ENCODE measurements around the gene SYNGR3. TPM values are rescaled to one million over a fixed set of nuclear protein-coding genes. Genes with fewer than 3 reads are reported as not detected.

SYNGR3 gene
- total RNA-seq, result 2.0 TPM
- polyA plus RNA-seq, result 1.8 TPM

- H3K4me1 ChIP-seq (ENCODE audit: insufficient read depth), result no peaks in the 10 kb centered on the region
- H3K36me3 ChIP-seq (ENCODE audit: insufficient read depth), result peaks cover 5% of the 10 kb centered on the region
- no peak within 1 kb of the TSS for H3K27ac ChIP-seq (ENCODE audit: low read depth)
- peak within 1 kb of the TSS; percentile 20 for H3K4me3 ChIP-seq (ENCODE audit: low read depth, low read length)
- 5% methylated on average over 65 of the region's 67 CpGs for WGBS
- no peak for DNase-seq (ENCODE audit: extremely low spot score)
Measured at GRCh38 chr16:1989209-1990100, at the start of gene SYNGR3. Gene SYNGR3, plus strand, starts transcription at chr16:1989970. Its CDS starts 133 bp downstream, at chr16:1990103.

- WGBS, result 93% methylated on average over 23 of the region's 23 CpGs
- peaks cover 5% of the 10 kb centered on the region for H3K36me3 ChIP-seq (ENCODE audit: insufficient read depth)
- DNase-seq (ENCODE audit: extremely low spot score), result no peak
- no peak overlapping the region for H3K27ac ChIP-seq (ENCODE audit: low read depth)
- H3K4me1 ChIP-seq (ENCODE audit: insufficient read depth), result no peaks in the 10 kb centered on the region
- H3K4me3 ChIP-seq (ENCODE audit: low read depth, low read length), result no peak overlapping the region
Measured at GRCh38 chr16:1940273-1941161, 49.3 kb upstream of the SYNGR3 start.

- 84% methylated on average over 30 of the region's 30 CpGs for WGBS
- H3K27ac ChIP-seq (ENCODE audit: low read depth), result no peak overlapping the region
- no peaks in the 10 kb centered on the region for H3K4me1 ChIP-seq (ENCODE audit: insufficient read depth)
- no peak for DNase-seq (ENCODE audit: extremely low spot score)
- peaks cover 5% of the 10 kb centered on the region for H3K36me3 ChIP-seq (ENCODE audit: insufficient read depth)
- no peak overlapping the region for H3K4me3 ChIP-seq (ENCODE audit: low read depth, low read length)
Measured at GRCh38 chr16:1941162-1942046, 48.4 kb upstream of the SYNGR3 start.

- Histone ChIP-seq H3K36me3 (ENCODE audit: insufficient read depth) (peaks cover 5% of the 10 kb centered on the region), H3K4me3 (ENCODE audit: low read depth, low read length) (peak overlapping the region; percentile 74), H3K27ac (ENCODE audit: low read depth) (no peak overlapping the region), H3K4me1 (ENCODE audit: insufficient read depth) (no peaks in the 10 kb centered on the region)
- no peak for DNase-seq (ENCODE audit: extremely low spot score)
- 18% methylated on average over 17 of the region's 17 CpGs for WGBS
Measured at GRCh38 chr16:1942047-1942809, 47.5 kb upstream of the SYNGR3 start.

- peak within 1 kb of the TSS; percentile 79 for H3K27ac ChIP-seq (ENCODE audit: low read depth)
- H3K4me3 ChIP-seq (ENCODE audit: low read depth, low read length), result peak within 1 kb of the TSS; percentile 74
- H3K4me1 ChIP-seq (ENCODE audit: insufficient read depth), result no peaks in the 10 kb centered on the region
- peaks cover 5% of the 10 kb centered on the region for H3K36me3 ChIP-seq (ENCODE audit: insufficient read depth)
- DNase-seq (ENCODE audit: extremely low spot score), result peak; percentile 98
- under 1% methylated on average over 77 of the region's 77 CpGs for WGBS
Measured at GRCh38 chr16:1942810-1943726, 46.7 kb upstream of the SYNGR3 start, which contains the start of gene MSRB1. Gene MSRB1, minus strand, starts transcription at chr16:1943199. Its CDS starts 43 bp downstream, at chr16:1943156.

- Histone ChIP-seq H3K4me1 (ENCODE audit: insufficient read depth) (no peaks in the 10 kb centered on the region), H3K36me3 (ENCODE audit: insufficient read depth) (no peaks in the 10 kb centered on the region), H3K4me3 (ENCODE audit: low read depth, low read length) (no peak overlapping the region), H3K27ac (ENCODE audit: low read depth) (no peak overlapping the region)
- no peak for DNase-seq (ENCODE audit: extremely low spot score)
- WGBS, result 93% methylated on average over 21 of the region's 21 CpGs
Measured at GRCh38 chr16:1944612-1945199, 45.1 kb upstream of the SYNGR3 start.

GRCh38 chr16:1945559-1946391 is 44.0 kb upstream of the SYNGR3 start:
- WGBS, result 88% methylated on average over 19 of the region's 19 CpGs
- DNase-seq (ENCODE audit: extremely low spot score), result no peak
- Histone ChIP-seq H3K36me3 (ENCODE audit: insufficient read depth) (no peaks in the 10 kb centered on the region), H3K4me1 (ENCODE audit: insufficient read depth) (no peaks in the 10 kb centered on the region), H3K27ac (ENCODE audit: low read depth) (no peak overlapping the region), H3K4me3 (ENCODE audit: low read depth, low read length) (no peak overlapping the region)

- Histone ChIP-seq H3K36me3 (ENCODE audit: insufficient read depth) (no peaks in the 10 kb centered on the region), H3K4me1 (ENCODE audit: insufficient read depth) (no peaks in the 10 kb centered on the region), H3K4me3 (ENCODE audit: low read depth, low read length) (no peak overlapping the region), H3K27ac (ENCODE audit: low read depth) (no peak overlapping the region)
- DNase-seq (ENCODE audit: extremely low spot score), result no peak
- WGBS, result 86% methylated on average over 38 of the region's 38 CpGs
Measured at GRCh38 chr16:1946495-1947368, 43.0 kb upstream of the SYNGR3 start.

- DNase-seq (ENCODE audit: extremely low spot score), result no peak
- Histone ChIP-seq H3K36me3 (ENCODE audit: insufficient read depth) (no peaks in the 10 kb centered on the region), H3K4me3 (ENCODE audit: low read depth, low read length) (no peak overlapping the region), H3K27ac (ENCODE audit: low read depth) (no peak overlapping the region), H3K4me1 (ENCODE audit: insufficient read depth) (no peaks in the 10 kb centered on the region)
- WGBS, result 87% methylated on average over 9 of the region's 9 CpGs
Measured at GRCh38 chr16:1947369-1947670, 42.5 kb upstream of the SYNGR3 start.

- H3K4me3 ChIP-seq (ENCODE audit: low read depth, low read length), result no peak overlapping the region
- H3K36me3 ChIP-seq (ENCODE audit: insufficient read depth), result no peaks in the 10 kb centered on the region
- 83% methylated on average over 11 of the region's 11 CpGs for WGBS
- no peak overlapping the region for H3K27ac ChIP-seq (ENCODE audit: low read depth)
- H3K4me1 ChIP-seq (ENCODE audit: insufficient read depth), result no peaks in the 10 kb centered on the region
- no peak for DNase-seq (ENCODE audit: extremely low spot score)
Measured at GRCh38 chr16:1949507-1949906, 40.3 kb upstream of the SYNGR3 start.
